Iris pigment epithelial cell (primary cell): ENCODE results near the gene CYP4F2.
"Not testable (repeated sequence)": the region's sequence is repeated elsewhere in the genome, so short reads cannot be mapped to it uniquely, and the experiment has no call there.

Experiments used
- DNase-seq: peaks from one replicate; pipeline ENCODE4 v3.0.0-alpha.2; 2011; ENCODE audit warnings: low read depth

The CYP4F2 gene, protein sequence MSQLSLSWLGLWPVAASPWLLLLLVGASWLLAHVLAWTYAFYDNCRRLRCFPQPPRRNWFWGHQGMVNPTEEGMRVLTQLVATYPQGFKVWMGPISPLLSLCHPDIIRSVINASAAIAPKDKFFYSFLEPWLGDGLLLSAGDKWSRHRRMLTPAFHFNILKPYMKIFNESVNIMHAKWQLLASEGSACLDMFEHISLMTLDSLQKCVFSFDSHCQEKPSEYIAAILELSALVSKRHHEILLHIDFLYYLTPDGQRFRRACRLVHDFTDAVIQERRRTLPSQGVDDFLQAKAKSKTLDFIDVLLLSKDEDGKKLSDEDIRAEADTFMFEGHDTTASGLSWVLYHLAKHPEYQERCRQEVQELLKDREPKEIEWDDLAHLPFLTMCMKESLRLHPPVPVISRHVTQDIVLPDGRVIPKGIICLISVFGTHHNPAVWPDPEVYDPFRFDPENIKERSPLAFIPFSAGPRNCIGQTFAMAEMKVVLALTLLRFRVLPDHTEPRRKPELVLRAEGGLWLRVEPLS

DNA sequence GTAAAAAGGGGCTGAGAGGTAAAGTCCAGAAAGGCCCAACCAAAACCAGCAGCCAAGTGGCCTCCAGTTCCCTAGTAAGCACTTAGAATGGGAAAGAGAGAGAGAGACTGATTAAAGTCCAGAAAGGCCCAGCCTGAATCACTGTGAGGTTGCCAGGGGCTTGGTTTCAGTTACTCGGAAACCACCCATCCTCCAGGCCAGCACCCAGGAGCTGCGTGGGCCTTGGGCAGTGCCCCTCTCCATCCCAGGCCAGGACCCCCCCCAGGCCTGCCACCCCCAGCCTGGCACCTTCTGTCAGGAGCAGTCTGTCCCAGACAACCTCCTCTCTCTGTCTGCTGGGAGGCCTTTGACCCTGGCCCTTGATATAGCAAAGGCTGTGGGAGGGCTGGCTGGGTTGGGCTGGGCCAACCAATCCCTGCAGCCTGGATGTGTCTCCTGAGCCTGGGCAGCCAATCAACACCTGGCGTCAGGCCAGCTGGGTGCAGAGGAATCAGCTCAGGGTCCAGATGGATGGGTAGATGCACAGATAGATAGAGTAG is at the start of gene CYP4F2:
Gene CYP4F2 (minus strand): TSS at position 337 of the 539 bp plus-strand sequence. CDS start 463 bp downstream, outside the sequence.
- no peak for DNase-seq

DNA sequence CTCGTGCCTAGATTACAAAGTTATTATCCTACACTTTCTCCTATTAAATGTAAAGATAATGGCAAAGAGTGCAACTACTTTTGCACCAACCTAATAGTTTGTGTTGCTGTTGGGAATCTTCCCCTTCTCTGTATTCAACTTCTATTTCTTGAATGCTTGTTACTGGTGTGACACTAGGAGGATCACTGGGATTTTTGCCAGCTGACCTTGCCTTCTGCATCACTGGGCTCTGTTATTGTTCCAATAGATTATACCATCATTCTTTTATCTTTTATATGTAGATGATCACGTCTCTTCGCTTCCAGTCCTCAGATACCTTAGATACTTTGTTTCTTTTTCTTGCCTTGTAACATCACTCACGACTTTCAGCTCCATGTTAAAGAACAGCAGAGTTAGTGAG is 47.4 kb upstream of the CYP4F2 start:
- no peak for DNase-seq

DNA sequence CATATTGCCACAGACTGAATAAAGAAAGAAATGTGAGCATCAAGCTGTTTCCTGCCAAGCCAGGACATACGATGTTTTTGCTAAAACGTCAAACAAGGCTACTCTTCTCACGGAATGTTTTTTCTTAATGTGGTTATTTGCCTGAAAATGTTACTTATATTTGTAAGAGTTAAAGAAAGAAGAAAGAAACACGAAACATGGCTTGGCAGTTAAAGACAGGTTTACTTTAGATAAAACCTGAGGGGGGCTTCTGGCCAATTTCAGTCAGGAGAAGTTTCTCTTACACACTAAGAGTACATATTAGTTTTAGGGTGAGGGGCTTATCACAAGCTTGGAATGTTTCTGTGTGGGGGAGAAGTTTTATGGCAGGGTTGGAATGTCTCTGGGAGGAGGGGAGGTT is 46.5 kb upstream of the CYP4F2 start:
- no peak for DNase-seq

DNA sequence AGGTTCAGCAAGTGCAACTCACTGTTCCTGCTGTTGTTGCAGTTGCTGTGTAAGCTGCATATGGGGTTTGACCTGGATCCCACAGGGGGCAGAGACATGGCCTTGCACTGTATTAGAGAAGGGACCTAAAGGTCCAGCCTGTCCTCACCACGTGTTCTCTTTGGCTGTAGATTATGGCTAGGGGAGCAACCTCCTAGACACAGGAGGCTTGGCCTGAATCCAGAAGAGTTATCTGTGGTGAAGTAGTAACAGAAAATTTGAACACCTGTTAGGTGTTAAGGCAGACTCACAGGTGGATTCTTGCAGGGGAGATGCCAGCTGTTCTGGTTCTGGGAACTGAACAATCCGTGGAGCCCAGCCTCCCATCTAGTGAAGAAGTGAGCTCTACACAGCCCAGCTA is 39.9 kb upstream of the CYP4F2 start:
- DNase-seq, result no peak

DNA sequence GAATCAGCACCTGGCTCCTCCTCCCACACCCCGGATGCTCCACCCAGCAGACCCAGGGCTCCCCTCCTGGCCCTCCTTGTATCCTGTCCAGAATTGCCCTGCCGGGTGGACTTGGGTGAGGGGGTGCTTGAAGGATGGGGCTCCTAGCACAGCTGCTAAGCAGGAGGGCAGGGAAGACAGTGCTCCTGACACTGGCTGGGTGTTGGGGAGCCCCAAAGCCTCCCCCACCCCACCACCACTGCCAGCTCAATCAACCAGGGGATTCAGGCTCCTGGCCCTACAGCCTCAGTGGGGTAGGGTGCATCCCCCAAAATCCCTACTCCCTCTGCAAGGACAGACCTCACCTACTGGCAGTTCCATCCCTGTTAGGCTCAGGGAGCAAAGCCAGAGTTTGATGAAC is 39.1 kb upstream of the CYP4F2 start:
- DNase-seq, result no peak

DNA sequence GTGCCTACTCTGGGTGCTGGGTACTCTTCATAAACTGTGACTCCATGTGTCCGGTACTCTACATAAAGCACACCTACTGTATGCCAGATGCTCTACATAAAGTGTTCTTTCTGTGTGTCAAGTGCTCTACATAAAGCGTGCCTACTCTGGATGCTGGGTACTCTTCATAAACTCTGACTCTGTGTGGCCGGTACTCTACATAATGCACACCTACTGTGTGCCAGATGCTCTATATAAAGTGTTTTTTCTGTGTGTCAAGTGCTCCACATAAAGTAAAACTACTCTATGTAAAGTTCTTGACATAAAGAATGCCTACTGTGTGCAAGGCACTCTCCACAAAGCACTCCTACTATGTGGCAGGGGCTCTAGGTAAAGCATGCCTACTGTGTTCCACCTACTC is 38.3 kb upstream of the CYP4F2 start:
- no peak for DNase-seq

DNA sequence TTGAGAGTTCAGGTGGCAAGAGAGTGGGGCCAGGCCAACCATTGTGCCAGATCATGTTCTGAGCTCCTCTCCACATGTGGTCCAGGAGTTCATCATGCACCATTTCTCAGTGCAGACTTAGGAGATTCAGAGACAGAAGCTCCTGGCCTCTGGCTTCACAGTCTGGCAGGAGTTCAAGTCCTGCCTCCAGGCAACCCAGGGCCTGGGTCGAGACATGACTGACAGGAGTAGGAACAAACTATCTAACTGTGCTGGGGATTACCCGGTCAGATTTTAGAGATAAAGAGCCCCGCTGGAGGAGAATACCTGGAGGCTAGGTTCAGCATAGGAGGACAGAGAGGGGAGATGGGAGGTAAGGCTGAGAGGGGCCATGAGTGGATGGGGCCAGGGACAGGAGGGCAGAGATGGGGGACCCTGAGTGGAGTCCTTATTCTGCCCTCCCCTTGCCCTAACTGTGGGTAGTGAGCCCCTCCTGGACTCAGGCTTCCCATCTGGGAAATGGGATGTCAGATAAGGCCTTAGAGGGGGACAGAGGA is 37.4 kb upstream of the CYP4F2 start:
- no peak for DNase-seq

DNA sequence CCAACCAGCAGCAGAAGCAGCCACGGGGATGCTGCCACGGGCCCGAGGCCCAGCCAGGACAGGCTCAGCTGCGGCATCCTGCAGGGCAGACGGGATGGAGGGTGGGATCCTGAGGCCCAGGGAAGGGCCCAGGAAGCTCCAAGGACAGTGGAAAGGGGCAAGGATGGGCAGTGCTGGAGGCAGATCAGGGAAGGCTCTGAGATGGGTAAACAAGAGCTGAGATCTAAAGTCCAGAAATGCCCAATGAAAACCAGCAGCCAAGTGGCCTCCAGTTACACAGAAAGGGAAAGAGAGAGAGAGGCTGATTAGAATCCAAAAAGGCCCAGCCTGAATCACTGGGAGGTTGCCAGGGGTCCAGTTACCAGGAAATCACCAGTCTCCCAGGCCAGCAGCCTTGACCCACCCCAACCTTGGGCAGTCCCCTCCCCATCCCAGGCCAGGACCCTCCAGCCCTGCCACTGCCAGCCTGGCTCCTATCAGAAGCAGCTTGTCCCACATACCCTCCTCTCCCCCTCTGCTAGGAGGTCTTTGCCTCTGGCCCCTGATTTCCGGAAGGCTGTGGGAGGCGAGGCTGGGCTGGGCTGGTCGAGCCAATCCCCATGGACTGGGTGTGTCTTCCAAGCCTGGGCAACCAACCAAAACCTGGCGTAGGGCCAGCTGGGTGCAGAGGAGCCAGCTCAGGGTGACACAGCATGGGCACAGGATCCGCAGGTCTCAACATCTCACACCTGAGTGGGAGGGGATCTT is 36.6 kb upstream of the CYP4F2 start, which contains the start of gene CYP4F11:
Gene CYP4F11 (minus strand): TSS at position 198 of the 747 bp plus-strand sequence. CDS start 121 bp downstream, at position 77.
- no peak for DNase-seq

DNA sequence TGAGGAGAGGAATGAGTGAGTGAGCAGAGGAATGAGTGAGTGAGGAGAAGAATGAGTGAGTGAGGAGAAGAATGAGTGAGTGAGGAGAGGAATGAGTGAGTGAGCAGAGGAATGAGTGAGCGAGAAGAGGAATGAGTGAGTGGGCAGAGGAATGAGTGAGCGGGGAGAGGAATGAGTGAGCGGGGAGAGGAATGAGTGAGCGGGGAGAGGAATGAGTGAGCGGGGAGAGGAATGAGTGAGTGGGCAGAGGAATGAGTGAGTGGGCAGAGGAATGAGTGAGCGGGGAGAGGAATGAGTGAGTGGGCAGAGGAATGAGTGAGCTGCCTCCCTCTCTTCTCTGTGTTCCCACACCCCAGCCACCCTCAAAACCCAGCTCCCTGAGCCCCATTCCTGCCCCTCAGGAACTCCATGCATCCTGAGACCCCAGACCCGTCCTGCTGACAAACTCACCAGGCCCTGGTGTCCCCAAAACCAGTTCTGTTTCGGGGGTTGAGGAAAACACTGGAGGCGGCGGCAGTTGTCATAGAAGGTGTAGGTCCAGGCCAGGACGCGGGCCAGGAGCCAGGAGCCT is 36.0 kb upstream of the CYP4F2 start:
- DNase-seq, result not testable (repeated sequence)

DNA sequence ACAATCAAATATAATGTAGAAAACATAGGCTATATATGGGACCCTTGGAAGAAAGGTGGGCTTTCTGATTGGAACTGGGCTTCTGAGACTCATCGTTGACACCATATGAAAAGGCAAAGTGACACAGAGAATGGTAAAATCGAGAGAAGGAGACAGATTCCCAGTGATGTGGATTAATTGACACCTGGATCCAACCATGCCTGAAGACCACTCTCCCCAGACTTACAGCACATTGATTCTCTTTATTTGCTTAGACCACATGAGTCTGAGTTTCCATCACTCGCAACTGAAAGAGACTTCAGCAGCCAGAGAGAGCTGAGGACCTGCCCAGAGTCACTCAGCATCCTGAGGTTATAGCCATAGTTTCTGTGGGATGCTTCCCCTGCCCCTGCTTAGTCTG is 30.4 kb upstream of the CYP4F2 start:
- no peak for DNase-seq

DNA sequence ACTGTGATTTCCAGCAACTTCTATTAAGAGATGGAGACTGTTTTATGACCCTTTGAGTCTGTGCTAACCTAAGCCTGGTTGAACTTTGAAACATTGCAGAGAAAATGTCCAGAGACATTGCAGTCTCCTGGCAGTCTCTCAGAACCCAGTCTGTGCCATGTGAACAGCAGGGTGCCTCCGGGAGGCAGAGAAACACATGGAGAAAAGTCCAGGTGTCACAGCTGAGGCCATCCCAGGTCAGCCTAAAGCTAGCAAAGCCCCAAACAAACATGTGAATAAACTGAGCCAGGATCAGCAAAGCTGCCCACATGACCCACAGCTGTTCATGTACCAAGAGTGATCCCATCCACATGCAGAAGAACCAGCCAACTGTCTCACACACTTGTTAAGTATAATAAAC is 28.6 kb upstream of the CYP4F2 start:
- no peak for DNase-seq

DNA sequence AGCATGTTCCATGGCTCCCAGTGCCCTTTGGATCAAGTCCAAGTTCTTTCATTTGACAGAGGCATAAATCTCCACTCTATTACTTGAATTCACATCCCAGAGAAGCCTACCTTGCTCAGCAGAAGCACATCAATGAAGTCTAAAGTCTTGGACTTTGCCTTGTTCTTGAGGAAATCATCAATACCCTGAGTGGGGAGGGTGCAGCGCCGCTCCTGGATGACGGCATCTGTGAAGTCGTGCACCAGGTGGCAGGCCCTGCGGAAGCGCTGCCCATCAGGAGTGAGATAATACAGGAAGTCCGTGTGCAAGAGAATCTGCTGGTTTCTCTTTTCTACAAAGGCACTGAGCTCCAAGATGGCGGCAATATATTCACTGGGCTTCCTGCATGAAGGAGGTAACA is 25.8 kb upstream of the CYP4F2 start:
- no peak for DNase-seq

DNA sequence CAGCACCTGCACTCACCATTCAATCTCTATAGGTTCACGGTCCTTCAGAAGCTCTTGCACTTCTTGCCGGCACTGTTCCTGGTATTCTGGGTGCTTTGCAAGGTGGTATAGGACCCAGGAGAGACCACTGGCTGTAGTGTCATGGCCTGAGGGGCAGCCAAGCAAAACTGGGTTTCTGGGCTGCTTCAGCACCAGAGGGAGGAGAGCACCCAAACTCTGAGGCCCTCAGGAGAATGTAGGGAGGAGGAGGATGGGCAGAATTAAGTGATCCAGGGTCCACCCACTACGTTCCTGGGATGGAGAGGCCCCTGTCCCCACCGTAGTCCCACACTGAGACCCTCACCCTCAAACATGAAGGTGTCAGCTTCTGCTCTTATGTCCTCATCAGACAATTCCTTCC is 24.1 kb upstream of the CYP4F2 start:
- no peak for DNase-seq

DNA sequence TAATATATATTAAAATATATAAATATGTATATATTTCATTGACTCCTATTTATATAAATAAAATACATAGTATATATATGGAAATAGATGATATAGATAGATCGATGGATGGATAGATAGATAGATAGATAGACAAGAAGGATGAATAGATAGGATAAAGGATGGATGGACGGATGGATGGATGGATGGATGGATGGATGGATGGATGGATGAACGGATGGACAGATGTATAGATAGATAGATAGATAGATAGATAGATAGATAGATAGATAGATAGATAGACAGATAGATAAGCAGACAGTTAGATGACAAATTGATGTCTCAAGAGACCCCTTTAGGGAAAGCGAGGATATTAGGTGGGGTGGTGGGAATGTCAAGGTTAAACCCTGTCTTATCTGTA is 21.4 kb upstream of the CYP4F2 start:
- no peak for DNase-seq

DNA sequence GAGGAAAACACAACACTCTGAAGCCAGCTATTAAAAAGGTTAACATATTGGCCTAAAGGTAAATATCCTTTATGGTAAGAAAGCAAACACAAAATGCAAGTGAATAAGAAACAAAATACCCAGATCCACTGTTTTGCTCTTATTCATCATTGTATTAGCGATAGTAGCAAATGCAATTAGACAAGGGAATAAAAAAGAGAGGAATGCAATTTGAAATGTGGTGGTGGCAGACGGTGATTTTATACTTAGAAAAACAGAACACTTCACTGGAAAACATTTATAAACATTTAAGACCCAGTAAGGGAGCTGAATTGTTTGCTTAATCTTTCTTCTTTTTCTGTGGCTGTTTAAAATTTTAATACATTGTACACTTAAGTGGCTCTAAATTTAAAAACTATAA is 17.2 kb upstream of the CYP4F2 start:
- DNase-seq, result no peak

DNA sequence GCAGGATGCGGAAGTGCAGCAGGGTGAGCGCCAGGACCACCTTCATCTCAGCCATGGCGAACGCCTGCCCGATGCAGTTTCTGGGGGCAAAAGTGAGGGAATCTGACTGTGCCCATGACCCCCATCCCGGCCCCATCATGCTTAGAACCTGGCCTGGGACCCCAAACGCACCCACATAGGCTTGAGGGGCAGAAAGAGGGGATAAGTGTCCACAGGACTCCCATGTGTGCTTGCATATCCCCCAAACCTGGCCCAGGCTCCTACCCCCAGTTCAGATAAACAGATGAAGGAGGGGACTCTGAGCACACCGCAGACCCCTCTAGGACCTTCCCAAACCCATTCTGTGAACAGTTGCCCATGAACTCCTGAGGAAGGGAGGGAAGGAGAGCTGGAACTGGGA is 16.0 kb upstream of the CYP4F2 start:
- DNase-seq, result no peak

DNA sequence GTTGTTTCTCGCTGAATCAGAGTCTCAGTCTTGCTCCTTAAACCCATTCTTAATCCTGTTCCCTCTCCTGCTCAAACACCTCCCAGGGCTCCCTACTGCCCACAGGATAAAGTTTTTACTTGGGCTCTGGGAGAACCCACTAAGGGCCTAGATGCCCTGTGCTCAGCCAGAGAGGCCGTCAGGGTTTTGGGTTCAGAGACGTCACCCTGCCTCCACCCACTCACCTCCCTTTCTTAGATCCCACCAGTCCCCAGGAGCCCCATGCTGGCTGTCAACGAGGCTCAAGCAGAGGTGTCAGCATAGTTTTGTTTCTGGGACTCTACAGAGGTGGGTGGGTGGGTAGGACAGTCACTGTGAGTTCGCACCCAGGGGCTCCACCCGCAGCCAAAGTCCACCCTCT is 15.5 kb upstream of the CYP4F2 start:
- DNase-seq, result no peak

DNA sequence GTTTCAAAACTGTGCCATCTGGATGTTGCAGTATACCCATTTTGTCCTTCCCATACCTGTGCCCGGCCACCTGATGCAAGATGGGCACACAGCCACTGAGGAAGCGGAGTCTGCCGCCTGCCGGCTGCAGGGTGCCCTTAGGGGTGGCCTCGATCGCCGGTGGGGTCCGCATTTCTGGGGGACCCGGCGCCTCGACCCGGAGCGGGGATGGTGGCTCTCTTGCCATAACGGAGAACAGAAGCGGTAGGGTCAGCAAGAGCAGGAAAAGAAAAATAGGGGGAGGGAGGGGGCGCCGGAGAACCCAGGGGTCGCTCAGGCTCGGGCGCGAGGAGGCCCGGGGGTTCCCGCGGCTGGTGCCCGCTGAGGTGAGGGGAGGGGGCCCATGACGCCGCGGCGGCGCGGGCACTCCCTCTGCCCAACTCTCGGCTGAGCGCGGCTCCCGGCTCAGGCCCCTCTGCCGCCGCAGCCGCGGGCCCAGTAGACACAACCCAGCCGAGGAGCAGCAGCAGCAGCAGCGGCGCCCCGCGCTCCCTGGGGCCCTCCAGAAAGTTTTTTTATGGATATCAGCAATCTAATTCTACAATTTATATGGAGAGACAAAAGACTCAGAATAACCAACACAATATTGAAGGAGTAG is 13.8 kb upstream of the CYP4F2 start:
- no peak for DNase-seq

DNA sequence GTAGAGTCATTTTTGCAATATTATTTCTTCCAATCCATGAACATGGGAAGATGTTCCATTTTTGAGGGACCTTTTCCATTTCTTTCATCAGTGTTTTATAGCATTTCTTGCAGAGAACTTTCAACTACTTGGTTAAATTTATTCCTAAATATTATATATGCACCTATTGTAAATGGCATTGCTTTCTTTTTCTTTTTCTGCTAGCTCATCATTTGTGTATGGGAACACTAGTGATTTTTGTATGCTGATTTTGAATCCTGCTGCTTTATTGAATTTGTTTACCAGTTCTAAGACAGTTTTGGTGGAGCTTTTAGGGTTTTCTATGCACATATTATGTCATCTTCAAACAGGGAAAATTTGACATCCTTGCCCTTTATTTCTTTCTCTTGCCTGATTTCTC is 7.2 kb upstream of the CYP4F2 start:
- DNase-seq, result no peak

DNA sequence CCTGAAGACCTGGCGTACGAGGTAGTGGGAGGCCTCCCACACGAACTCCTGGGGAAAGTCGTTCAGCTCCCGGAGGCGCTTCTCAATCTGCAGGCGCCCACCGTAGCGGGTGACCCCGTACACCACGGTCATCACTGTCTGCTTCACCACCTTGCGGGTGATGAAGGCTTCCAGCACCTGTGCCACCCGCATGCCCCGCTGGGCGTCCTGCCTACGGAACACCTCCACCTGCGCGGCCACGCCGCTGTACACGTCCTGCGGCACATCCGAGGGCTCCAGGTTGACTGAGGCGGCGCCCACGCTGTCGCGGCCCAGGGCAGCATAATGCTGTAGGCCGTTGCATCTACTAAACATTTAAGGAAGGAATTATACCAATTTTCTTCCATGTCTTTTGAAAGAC is 5.0 kb upstream of the CYP4F2 start:
- not testable (repeated sequence) for DNase-seq

DNA sequence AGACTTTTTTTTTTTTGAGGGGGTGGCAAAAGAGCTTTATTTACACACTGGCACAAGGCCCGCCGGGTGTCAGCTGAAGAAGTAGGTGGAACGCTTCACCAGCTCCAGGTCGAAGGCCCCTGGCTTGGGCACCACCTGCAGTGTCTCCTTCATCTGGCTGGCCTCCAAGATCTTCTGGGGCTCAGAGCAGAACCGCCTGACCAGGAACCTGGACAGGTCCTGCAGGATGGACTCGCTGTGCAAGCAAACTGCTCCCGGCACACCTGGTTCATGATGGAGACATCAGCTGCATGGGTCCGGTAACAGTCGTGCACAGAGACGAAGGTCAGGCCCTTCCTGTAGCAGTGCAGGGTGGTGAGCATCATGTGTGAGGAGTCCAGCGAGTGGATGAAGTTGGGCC is 4.4 kb upstream of the CYP4F2 start:
- no peak for DNase-seq

DNA sequence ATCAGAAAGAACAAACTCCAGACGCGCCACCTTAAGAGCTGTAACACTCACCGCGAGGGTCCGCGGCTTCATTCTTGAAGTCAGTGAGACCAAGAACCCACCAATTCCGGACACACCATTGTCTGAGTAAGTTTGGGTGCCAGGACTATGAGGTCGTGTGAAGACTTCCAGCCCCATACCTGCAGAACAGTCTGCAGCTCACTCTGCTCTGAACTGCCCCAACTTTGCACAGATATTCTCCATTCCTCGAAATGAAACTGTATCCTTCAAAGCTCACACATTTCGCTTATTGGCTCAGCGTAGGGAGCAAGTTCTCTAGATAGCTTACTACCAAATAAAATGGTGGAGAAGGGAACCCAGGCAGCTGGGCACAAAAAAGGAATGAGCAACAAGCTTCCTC is 2.6 kb upstream of the CYP4F2 start:
- DNase-seq, result no peak
